OCI-LY3 (cell line): ENCODE results near the gene VCL.
"Not testable (repeated sequence)": the region's sequence is repeated elsewhere in the genome, so short reads cannot be mapped to it uniquely, and the experiment has no call there.

Experiments
- H2AFZ ChIP-seq: fragments of 200-600, 300-600 bp; shearing (Covaris generic); 2 replicates; pipeline ENCODE4 v1.6.0; 2014; ENCODE audit warnings: antibody characterized with exemption, low read depth, low read length
- H3K27ac ChIP-seq: fragments of 200-600, 300-600 bp; sonication (generic); 2 replicates; pipeline ENCODE4 v1.5.1; 2014; ENCODE audit warnings: mild to moderate bottlenecking, low read length, moderate library complexity, mixed read lengths
- H3K27me3 ChIP-seq: fragments of 200-600, 300-600 bp; sonication (generic); 2 replicates; pipeline ENCODE4 v1.6.1; 2014; ENCODE audit warnings: low read depth, low read length, mixed read lengths
- H3K36me3 ChIP-seq: fragments of 200-600, 300-600 bp; sonication (generic); replicated peaks from 2 replicates; pipeline ENCODE3; 2014; ENCODE audit warnings: low read depth, low read length, mixed read lengths
- H3K4me1 ChIP-seq: fragments of 300-600, 200-600 bp; sonication (generic); 2 replicates; pipeline ENCODE4 v1.6.1; 2014; ENCODE audit warnings: low read length, mixed read lengths
- H3K4me2 ChIP-seq: fragments of 200-600, 300-600 bp; sonication (generic); 2 replicates; pipeline ENCODE4 v1.6.1; 2014; ENCODE audit warnings: low read length, mixed read lengths
- H3K4me3 ChIP-seq: fragments of 300-600, 200-600 bp; sonication (generic); 2 replicates; pipeline ENCODE4 v1.5.1; 2014; ENCODE audit warnings: antibody characterized with exemption, mild to moderate bottlenecking, low read length, moderate library complexity
- H3K79me2 ChIP-seq: fragments of 300-600, 200-600 bp; shearing (Covaris generic); 2 replicates; pipeline ENCODE4 v1.6.1; 2014; ENCODE audit warnings: mild to moderate bottlenecking, low read length, mixed read lengths
- H3K9ac ChIP-seq: fragments of 300-600, 200-600 bp; shearing (Covaris generic); 2 replicates; pipeline ENCODE4 v1.6.0; 2014; ENCODE audit warnings: mild to moderate bottlenecking, low read length, moderate library complexity
- H3K9me3 ChIP-seq: fragments of 200-600, 300-600 bp; shearing (Covaris generic); 2 replicates; pipeline ENCODE4 v1.6.1; 2014; ENCODE audit warnings: low read length, mixed read lengths; ENCODE audit not compliant: insufficient read depth
- H4K20me1 ChIP-seq: fragments of 200-600, 300-600 bp; sonication (generic); 2 replicates; pipeline ENCODE4 v1.6.1; 2016; ENCODE audit warnings: low read length, mixed read lengths; ENCODE audit not compliant: insufficient read depth
- EZH2phosphoT487 ChIP-seq: fragments of 200-600 bp; shearing (Covaris generic); IDR thresholded peaks from 2 replicates; pipeline ENCODE4 v1.6.1; 2018; ENCODE audit warnings: antibody characterized with exemption, mixed run types, low read depth
- TF ChIP-seq, protein P1 (sequence below): fragments of 200-600, 300-600 bp; sonication (generic); IDR thresholded peaks from 2 replicates; pipeline ENCODE4 v1.5.1; 2014; ENCODE audit warnings: antibody characterized with exemption, low read length, low read depth

VCL gene

DNA sequence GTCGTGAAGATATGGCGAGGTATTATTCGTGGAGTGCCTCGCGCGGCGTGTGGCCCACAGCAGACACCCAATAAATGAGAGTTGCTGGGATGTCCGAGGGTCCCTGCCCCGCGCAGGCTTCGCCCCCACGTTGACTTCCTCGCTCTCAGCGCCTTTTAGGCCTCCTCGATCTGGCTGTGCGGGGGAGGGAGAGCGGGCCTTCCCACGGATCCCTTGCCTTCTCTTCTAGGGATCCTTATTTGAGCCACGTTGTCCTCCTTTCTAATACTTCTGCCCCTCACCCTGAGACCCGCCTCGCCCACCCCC is 660 bp downstream of the VCL start:
- no peaks in the 10 kb centered on the region for H3K27me3 ChIP-seq
- H3K36me3 ChIP-seq: no peaks in the 10 kb centered on the region
- TF ChIP-seq EZH2phosphoT487: no peak
- TF ChIP-seq, protein P1, sequence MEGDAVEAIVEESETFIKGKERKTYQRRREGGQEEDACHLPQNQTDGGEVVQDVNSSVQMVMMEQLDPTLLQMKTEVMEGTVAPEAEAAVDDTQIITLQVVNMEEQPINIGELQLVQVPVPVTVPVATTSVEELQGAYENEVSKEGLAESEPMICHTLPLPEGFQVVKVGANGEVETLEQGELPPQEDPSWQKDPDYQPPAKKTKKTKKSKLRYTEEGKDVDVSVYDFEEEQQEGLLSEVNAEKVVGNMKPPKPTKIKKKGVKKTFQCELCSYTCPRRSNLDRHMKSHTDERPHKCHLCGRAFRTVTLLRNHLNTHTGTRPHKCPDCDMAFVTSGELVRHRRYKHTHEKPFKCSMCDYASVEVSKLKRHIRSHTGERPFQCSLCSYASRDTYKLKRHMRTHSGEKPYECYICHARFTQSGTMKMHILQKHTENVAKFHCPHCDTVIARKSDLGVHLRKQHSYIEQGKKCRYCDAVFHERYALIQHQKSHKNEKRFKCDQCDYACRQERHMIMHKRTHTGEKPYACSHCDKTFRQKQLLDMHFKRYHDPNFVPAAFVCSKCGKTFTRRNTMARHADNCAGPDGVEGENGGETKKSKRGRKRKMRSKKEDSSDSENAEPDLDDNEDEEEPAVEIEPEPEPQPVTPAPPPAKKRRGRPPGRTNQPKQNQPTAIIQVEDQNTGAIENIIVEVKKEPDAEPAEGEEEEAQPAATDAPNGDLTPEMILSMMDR: no peak
- H3K79me2 ChIP-seq: no peaks in the 10 kb centered on the region
- H3K9ac ChIP-seq: peak overlapping the region; percentile 70
- no peaks in the 10 kb centered on the region for H3K9me3 ChIP-seq
- no peak overlapping the region for H3K27ac ChIP-seq
- no peak overlapping the region for H2AFZ ChIP-seq
- no peaks in the 10 kb centered on the region for H4K20me1 ChIP-seq
- peak overlapping the region; percentile 92 for H3K4me3 ChIP-seq
- H3K4me2 ChIP-seq: peak overlapping the region; percentile 82
- H3K4me1 ChIP-seq: peaks cover 8% of the 10 kb centered on the region; the same call in 1 of the 2 replicates

DNA sequence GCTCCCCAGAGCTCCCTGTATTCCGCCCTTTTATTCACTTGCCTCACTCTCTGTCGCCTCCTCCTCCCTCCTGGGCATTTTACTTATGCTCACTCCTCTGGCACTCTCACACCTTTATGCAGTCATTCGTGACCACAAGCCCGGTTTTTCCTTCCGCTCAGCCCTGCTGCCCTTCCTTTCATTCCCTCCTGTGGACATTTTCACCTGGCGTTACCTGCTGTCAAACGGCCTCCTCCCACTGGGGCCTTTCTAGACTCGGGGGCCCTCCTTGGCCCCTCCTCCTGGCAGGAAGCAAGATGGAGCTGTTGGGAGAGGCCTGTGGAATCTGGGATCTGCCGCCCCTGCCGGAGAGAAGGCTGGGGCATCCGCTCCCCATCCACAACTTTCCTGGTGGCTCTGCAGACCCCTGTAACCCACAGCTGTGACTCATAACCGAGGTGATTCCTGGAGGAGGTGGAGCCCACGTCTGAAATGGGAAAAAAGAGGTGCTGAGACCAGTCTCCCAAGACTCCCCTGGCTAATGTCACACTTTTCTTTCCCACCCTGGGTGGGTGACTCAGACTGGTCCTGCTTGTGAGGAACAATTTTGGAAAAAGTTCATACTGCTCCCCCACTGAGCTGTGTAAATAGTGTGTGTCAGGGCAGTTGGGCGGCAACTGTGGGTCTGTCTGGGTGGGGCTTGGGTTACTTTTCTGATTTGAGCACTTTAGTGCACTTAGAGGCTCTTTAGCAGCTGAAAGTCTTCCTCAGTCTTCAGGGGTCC is 1.2 kb downstream of the VCL start:
- Histone ChIP-seq H3K36me3 (no peaks in the 10 kb centered on the region), H2AFZ (no peak overlapping the region), H3K27me3 (no peaks in the 10 kb centered on the region), H4K20me1 (no peaks in the 10 kb centered on the region), H3K79me2 (no peaks in the 10 kb centered on the region), H3K9ac (peak overlapping the region; percentile 70), H3K9me3 (no peaks in the 10 kb centered on the region), H3K4me3 (peak overlapping the region; percentile 92), H3K4me1 (peaks cover 7% of the 10 kb centered on the region; the same call in 1 of the 2 replicates), H3K27ac (no peak overlapping the region), H3K4me2 (peak overlapping the region; percentile 82)
- no peak for TF ChIP-seq EZH2phosphoT487
- TF ChIP-seq, protein P1: no peak

DNA sequence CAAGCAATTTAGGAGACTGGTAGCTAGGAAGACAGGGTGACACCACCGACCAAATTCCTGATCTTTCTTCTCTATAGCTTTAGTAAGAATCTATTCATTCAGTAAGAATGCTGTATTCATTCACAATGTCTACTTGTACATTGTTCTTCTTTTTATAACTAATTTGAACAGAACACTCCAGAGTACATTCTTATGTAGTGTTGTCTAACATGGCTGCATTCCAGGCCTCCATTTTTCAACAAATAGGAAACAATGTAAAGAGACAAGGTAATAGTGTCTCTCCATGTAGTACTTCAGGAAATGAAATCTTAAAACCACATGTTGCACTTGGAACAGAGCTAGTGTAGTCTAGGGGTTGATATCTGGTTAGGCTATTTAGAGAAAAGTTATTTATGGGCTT is 1.8 kb downstream of the VCL start:
- Histone ChIP-seq H3K27me3 (no peaks in the 10 kb centered on the region), H3K9ac (no peak overlapping the region), H3K4me1 (peaks cover 7% of the 10 kb centered on the region; the same call in 1 of the 2 replicates), H3K36me3 (no peaks in the 10 kb centered on the region), H3K27ac (no peak overlapping the region), H2AFZ (no peak overlapping the region), H3K4me2 (no peak overlapping the region), H3K9me3 (no peaks in the 10 kb centered on the region), H3K79me2 (no peaks in the 10 kb centered on the region), H3K4me3 (no peak overlapping the region), H4K20me1 (no peaks in the 10 kb centered on the region)
- no peak for TF ChIP-seq EZH2phosphoT487
- TF ChIP-seq, protein P1: no peak

DNA sequence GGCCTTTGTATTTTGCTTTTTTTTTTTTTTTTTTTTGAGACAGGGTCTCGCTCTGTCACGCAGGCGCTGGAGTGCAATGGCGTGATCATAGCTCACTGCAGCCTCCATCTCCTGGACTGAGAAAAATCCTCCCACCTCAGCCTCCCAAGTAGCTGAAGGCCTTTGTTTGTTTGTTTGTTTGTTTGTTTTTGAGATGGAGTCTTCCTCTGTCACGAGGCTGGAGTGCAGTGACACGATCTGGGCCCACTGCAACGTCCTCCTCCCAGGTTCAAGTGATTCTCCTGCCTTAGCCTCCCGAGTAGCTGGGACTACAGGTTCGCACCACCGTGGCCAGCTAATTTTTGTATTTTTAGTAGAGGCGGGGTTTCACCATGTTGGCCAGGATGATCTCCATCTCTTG is 2.3 kb downstream of the VCL start:
- H3K4me2 ChIP-seq, H3K36me3 ChIP-seq, H3K4me1 ChIP-seq, H3K79me2 ChIP-seq, H3K4me3 ChIP-seq, H3K9ac ChIP-seq, H3K9me3 ChIP-seq, H2AFZ ChIP-seq, H3K27ac ChIP-seq, H3K27me3 ChIP-seq, H4K20me1 ChIP-seq: not testable (repeated sequence)
